K562 (cell line): ENCODE results near the gene PALMD. TPM values are rescaled to one million over a fixed set of nuclear protein-coding genes. Genes with fewer than 3 reads are reported as not detected.
A peak's percentile ranks its signal among the peaks of the same experiment; 100 is the strongest.

Source experiments
- ATAC-seq: fragments of 200-7000 bp; cut with Tn5 transposase; 3 replicates; pipeline ENCODE4 v1.9.1; 2020; ENCODE audit warnings: moderate library complexity
- BruUV-seq: library from RNA; stranded (reverse); fragments of 400-500 nt; replicated peaks from 2 replicates; lab custom pipeline; 2021; lab: Mats Ljungman, UMichigan
- CTCF ChIA-PET: fragments of 300-600 bp; formaldehyde crosslinking; extraction: SDS; loops from one replicate; lab custom pipeline; 2021; ENCODE audit warnings: low intra/inter-chr PET ratio; lab: Yijun Ruan, JAX
- POLR2A ChIA-PET: fragments of 300-600, 350-650 bp; sonication (Branson Sonifier 250); formaldehyde crosslinking; extraction: SDS; loops from one replicate; lab custom pipeline; 2021; ENCODE audit warnings: antibody characterized with exemption, inconsistent platforms; lab: Yijun Ruan, JAX
- DNase-seq, 4 experiments: peaks; one replicate each; pipeline versions ENCODE4 v3.0.0 to v3.0.0-alpha.2; 2011 to 2018; ENCODE audit warnings: low spot score in 3 of 4, mixed read lengths in 3 of 4; ENCODE audit errors: extremely low read depth in 1 of 4
- FAIRE-seq: peaks from 2 replicates; lab custom pipeline; 2011; peaks lifted over from hg19 to GRCh38; lab: Jason Lieb, UNC
- H2AFZ ChIP-seq: 2 replicates; pipeline ENCODE4 v1.6.0; 2011; ENCODE audit warnings: low read depth, low read length, control low read depth, inconsistent platforms
- H3K27ac ChIP-seq: fragments of 200-600 bp; 3 replicates; pipeline ENCODE4 v1.8.0; 2011; ENCODE audit warnings: low read depth, mild to moderate bottlenecking, control low read depth, inconsistent platforms, low read length, moderate library complexity, mixed read lengths; ENCODE audit errors: extremely low read depth
- H3K27me3 ChIP-seq, 2 experiments: fragments of 300-600 bp in 1 of 2; 2 replicates in 1 of 2; 3 replicates in 1 of 2; pipeline versions ENCODE4 v1.6.0 to v1.8.0; 2011; ENCODE audit warnings: inconsistent platforms in 2 of 2, low read length in 2 of 2, mild to moderate bottlenecking in 1 of 2, mixed read lengths in 1 of 2, moderate library complexity in 1 of 2; ENCODE audit not compliant: control insufficient read depth in 2 of 2, insufficient read depth in 2 of 2
- H3K36me3 ChIP-seq: fragments of 300-600 bp; 3 replicates; pipeline ENCODE4 v1.8.0; 2011; ENCODE audit warnings: mild to moderate bottlenecking, low read length, inconsistent platforms; ENCODE audit not compliant: control insufficient read depth, insufficient read depth
- H3K4me1 ChIP-seq, 2 experiments: fragments of 200-600 bp in 1 of 2; replicated peaks in 1 of 2; 2 replicates in 1 of 2; 3 replicates in 1 of 2; pipeline versions ENCODE4 v1.5.1 to v1.8.0; 2011; ENCODE audit warnings: inconsistent platforms in 2 of 2, low read length in 2 of 2, mild to moderate bottlenecking in 1 of 2, mixed read lengths in 1 of 2, moderate library complexity in 1 of 2; ENCODE audit not compliant: control insufficient read depth in 2 of 2, insufficient read depth in 2 of 2
- H3K4me2 ChIP-seq: 2 replicates; pipeline ENCODE4 v1.6.1; 2011; ENCODE audit warnings: low read length, control low read depth, inconsistent platforms, mixed read lengths; ENCODE audit not compliant: insufficient read depth
- H3K4me3 ChIP-seq: fragments of 200-600 bp; sonication (generic), shearing (Covaris generic); 2 replicates; pipeline ENCODE4 v1.5.1; 2016; ENCODE audit warnings: control low read depth, inconsistent platforms
- H3K79me2 ChIP-seq: fragments of 200-600 bp; 3 replicates; pipeline ENCODE4 v1.8.0; 2011; ENCODE audit warnings: low read length, inconsistent platforms; ENCODE audit not compliant: control insufficient read depth, insufficient read depth
- H3K9ac ChIP-seq, 2 experiments: 2 replicates each; pipeline versions ENCODE4 v1.6.0 to v1.6.1; 2011; ENCODE audit warnings: low read depth in 2 of 2, low read length in 2 of 2, control low read depth in 1 of 2, inconsistent platforms in 1 of 2, mild to moderate bottlenecking in 1 of 2, mixed read lengths in 1 of 2; ENCODE audit not compliant: insufficient read depth in 1 of 2
- H3K9me1 ChIP-seq: one replicate; pipeline ENCODE4 v1.6.0; 2011; ENCODE audit warnings: inconsistent platforms, mild to moderate bottlenecking, low read length, moderate library complexity; ENCODE audit not compliant: control insufficient read depth, insufficient read depth
- H3K9me3 ChIP-seq: replicated peaks from 2 replicates; pipeline ENCODE4 v1.5.1; 2011; ENCODE audit warnings: low read depth, low read length, inconsistent platforms; ENCODE audit not compliant: control insufficient read depth, insufficient read depth
- H4K20me1 ChIP-seq: replicated peaks from 2 replicates; pipeline ENCODE4 v1.6.1; 2011; ENCODE audit warnings: low read length, inconsistent platforms, mixed read lengths; ENCODE audit not compliant: control insufficient read depth, insufficient read depth
- CBFA2T2 ChIP-seq: fragments of 450-650 bp; conservative IDR thresholded peaks from 2 replicates; pipeline ENCODE4 v1.6.1; 2017; ENCODE audit warnings: mild to moderate bottlenecking
- JUNB ChIP-seq: fragments of 450-650 bp; formaldehyde crosslinking; conservative IDR thresholded peaks from 2 replicates; pipeline ENCODE4 v1.4.0; 2020; ENCODE audit warnings: mild to moderate bottlenecking
- NFIC ChIP-seq: fragments of 450-650 bp; IDR thresholded peaks from 2 replicates; pipeline ENCODE4 v1.6.1; 2017; ENCODE audit warnings: mild to moderate bottlenecking, inconsistent platforms
- NFIX ChIP-seq: fragments of 250-450 bp; sonication (Bioruptor Pico); IDR thresholded peaks from 2 replicates; pipeline ENCODE4 v1.4.0; 2020; ENCODE audit warnings: low read depth, mild to moderate bottlenecking, moderate library complexity
- POLR2AphosphoS5 ChIP-seq: IDR thresholded peaks from 2 replicates; pipeline ENCODE4 v1.6.1; 2011; ENCODE audit warnings: mild to moderate bottlenecking, low read depth, low read length, moderate library complexity; ENCODE audit not compliant: control insufficient read depth, insufficient read depth
- RB1 ChIP-seq: fragments of 450-650 bp; IDR thresholded peaks from 2 replicates; pipeline ENCODE4 v1.6.1; 2017; ENCODE audit warnings: low read depth, mild to moderate bottlenecking
- SFPQ ChIP-seq: fragments of 200-400 bp; formaldehyde crosslinking; IDR thresholded peaks from 2 replicates; pipeline ENCODE4 v1.6.1; 2017; ENCODE audit warnings: mild to moderate bottlenecking, low read depth, low read length, moderate library complexity
- XRCC5 ChIP-seq: fragments of 200-400 bp; formaldehyde crosslinking; IDR thresholded peaks from 2 replicates; pipeline ENCODE4 v1.6.1; 2017; ENCODE audit warnings: low read depth, mild to moderate bottlenecking, low read length
- WGBS: fragments of 100-300 bp; shearing (Covaris generic); methylation state at CpG from one replicate; pipeline ENCODE4 v1.1.6; 2016; ENCODE audit warnings: low coverage, mixed read lengths; ENCODE audit not compliant: insufficient coverage; ENCODE audit errors: missing lambda C conversion rate; 5-methylcytosine and 5-hydroxymethylcytosine counted together
- in situ Hi-C: fragments of 300-500 bp; cut with MboI; formaldehyde crosslinking; loops from 4 replicates; pipeline ENCODE4 v1.15.0; 2018; ENCODE audit warnings: inconsistent platforms, mixed read lengths
- intact Hi-C: fragments of 100-400 bp; cut with micrococcal nuclease; formaldehyde crosslinking; loops from 2 replicates; pipeline ENCODE4 v1.14.2; 2022
- polyA plus RNA-seq, 8 experiments: library from polyadenylated mRNA; depleted of rRNA in 4 of 8; stranded (reverse) in 5 of 8; unstranded in 3 of 8; fragments of >200 nt; fragmentation: Nextera tagmentation in 2 of 8; fragmentation: Illumina TruSeq in 1 of 8; extraction: Ambion mirVana in 2 of 8; extraction: Trizol in 1 of 8; gene quantifications; 2 replicates each; pipeline versions ENCODE4 v1.2.1 to v1.2.3, GENCODE V29; 2011 to 2014; ENCODE audit warnings: inconsistent platforms in 1 of 8, missing spikeins in 1 of 8
- total RNA-seq, 7 experiments: library from RNA; depleted of rRNA in 6 of 7; stranded (reverse); fragments of >200 nt in 6 of 7; fragmentation: Illumina TruSeq in 2 of 7; extraction: Trizol in 2 of 7; gene quantifications; 2 replicates each; pipeline versions ENCODE4 v1.2.1 to v1.2.3, GENCODE V29; 2011 to 2021; ENCODE audit warnings: low replicate concordance in 1 of 7
- TF ChIP-seq, protein P1 (sequence below): fragments of 450-650 bp; formaldehyde crosslinking; IDR thresholded peaks from 2 replicates; pipeline ENCODE4 v1.4.0; 2020; ENCODE audit warnings: mild to moderate bottlenecking, moderate library complexity
- TF ChIP-seq, protein P2 (sequence below): sonication (generic); formaldehyde crosslinking; IDR thresholded peaks from 2 replicates; pipeline ENCODE4 v1.8.0; 2023; ENCODE audit warnings: missing genetic modification reagents, mild to moderate bottlenecking, borderline replicate concordance

PALMD gene
- total and polyA plus RNA-seq, 9 of the 15 experiments (the other 6 are each of a cell fraction or from before 2014, with no cell fraction given), result 2.7 to 13.5 (median 5.4) TPM

DNA sequence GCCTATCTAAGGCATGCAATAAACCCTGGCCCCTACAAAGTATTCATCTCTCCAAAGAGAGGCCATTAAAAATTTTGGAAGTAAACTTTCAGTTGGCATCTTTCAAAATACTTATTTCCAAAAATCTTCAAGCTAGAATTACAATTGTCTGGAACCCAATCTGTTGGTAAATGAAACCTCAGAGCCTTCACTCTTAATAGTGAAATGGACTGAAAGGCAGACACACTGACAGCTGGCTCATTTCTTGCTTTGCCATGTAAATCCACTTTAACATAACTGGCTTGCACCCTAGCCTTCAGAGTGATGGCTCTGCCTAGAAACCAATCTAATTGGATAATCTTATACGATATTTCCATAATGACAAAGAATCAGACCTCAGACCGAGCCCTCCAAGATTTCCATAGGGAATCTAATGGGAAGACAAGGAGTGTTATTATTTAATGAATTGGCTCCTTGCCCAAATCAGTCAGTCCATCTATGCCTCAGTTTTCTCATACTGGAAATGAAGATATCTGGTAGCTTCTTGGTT lies 9.2 kb upstream of the PALMD start:
- DNase-seq (no peak), FAIRE-seq (no peak), ATAC-seq (no peak)
- TF ChIP-seq POLR2AphosphoS5 (no peak), NFIC (peak; percentile 63; the same call in 1 of the 2 replicates), JUNB (CRISPR knock-in tag) (no peak), NFIX (CRISPR knock-in tag) (0 out of 2 replicates have a peak, but pooled peaks have one; percentile 11), SFPQ (no peak), CBFA2T2 (no peak), RB1 (no peak), XRCC5 (no peak)
- TF ChIP-seq, protein P1, sequence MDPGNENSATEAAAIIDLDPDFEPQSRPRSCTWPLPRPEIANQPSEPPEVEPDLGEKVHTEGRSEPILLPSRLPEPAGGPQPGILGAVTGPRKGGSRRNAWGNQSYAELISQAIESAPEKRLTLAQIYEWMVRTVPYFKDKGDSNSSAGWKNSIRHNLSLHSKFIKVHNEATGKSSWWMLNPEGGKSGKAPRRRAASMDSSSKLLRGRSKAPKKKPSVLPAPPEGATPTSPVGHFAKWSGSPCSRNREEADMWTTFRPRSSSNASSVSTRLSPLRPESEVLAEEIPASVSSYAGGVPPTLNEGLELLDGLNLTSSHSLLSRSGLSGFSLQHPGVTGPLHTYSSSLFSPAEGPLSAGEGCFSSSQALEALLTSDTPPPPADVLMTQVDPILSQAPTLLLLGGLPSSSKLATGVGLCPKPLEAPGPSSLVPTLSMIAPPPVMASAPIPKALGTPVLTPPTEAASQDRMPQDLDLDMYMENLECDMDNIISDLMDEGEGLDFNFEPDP, result no peak
- TF ChIP-seq, protein P2, sequence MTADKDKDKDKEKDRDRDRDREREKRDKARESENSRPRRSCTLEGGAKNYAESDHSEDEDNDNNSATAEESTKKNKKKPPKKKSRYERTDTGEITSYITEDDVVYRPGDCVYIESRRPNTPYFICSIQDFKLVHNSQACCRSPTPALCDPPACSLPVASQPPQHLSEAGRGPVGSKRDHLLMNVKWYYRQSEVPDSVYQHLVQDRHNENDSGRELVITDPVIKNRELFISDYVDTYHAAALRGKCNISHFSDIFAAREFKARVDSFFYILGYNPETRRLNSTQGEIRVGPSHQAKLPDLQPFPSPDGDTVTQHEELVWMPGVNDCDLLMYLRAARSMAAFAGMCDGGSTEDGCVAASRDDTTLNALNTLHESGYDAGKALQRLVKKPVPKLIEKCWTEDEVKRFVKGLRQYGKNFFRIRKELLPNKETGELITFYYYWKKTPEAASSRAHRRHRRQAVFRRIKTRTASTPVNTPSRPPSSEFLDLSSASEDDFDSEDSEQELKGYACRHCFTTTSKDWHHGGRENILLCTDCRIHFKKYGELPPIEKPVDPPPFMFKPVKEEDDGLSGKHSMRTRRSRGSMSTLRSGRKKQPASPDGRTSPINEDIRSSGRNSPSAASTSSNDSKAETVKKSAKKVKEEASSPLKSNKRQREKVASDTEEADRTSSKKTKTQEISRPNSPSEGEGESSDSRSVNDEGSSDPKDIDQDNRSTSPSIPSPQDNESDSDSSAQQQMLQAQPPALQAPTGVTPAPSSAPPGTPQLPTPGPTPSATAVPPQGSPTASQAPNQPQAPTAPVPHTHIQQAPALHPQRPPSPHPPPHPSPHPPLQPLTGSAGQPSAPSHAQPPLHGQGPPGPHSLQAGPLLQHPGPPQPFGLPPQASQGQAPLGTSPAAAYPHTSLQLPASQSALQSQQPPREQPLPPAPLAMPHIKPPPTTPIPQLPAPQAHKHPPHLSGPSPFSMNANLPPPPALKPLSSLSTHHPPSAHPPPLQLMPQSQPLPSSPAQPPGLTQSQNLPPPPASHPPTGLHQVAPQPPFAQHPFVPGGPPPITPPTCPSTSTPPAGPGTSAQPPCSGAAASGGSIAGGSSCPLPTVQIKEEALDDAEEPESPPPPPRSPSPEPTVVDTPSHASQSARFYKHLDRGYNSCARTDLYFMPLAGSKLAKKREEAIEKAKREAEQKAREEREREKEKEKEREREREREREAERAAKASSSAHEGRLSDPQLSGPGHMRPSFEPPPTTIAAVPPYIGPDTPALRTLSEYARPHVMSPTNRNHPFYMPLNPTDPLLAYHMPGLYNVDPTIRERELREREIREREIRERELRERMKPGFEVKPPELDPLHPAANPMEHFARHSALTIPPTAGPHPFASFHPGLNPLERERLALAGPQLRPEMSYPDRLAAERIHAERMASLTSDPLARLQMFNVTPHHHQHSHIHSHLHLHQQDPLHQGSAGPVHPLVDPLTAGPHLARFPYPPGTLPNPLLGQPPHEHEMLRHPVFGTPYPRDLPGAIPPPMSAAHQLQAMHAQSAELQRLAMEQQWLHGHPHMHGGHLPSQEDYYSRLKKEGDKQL (CRISPR knock-in tag), result no peak
- Histone ChIP-seq H3K79me2 (no peaks in the 10 kb centered on the region), H3K27ac (no peak overlapping the region), H3K4me3 (no peak overlapping the region), H3K36me3 (no peaks in the 10 kb centered on the region), H3K9ac (no peak overlapping the region), H4K20me1 (no peaks in the 10 kb centered on the region), H3K9me3 (no peaks in the 10 kb centered on the region), H3K27me3 (no peaks in the 10 kb centered on the region), H3K4me1 (peaks cover 4 to 10% of the 10 kb centered on the region in 2 experiments; a peak in 4 of 5 replicates), H2AFZ (no peak overlapping the region), H3K4me2 (no peak overlapping the region), H3K9me1 (no peaks in the 10 kb centered on the region)
- CTCF ChIA-PET, result no interaction called here
- in situ Hi-C loops, result no loop called here
- POLR2A ChIA-PET, result interaction anchor here (1.3 kb wide), 1 partner anchor 9 kb away, joined by 3 read pairs; no protein-coding TSS in a partner anchor
- no TSS peak for BruUV-seq
- intact Hi-C loops, result no loop called here
- 70% methylated on average over 2 of the region's 2 CpGs for WGBS
